Esophagus squamous epithelium (tissue), 4 donors: ENCODE measurements around the gene ERAL1.

ENCODE experiments used
- CTCF ChIP-seq, 6 experiments: fragments of 450-650 bp in 4 of 6; fragments of 200-600 bp in 2 of 6; sonication (generic) in 2 of 6; IDR thresholded peaks; one replicate each; pipeline ENCODE4 v1.5.1; 2016 to 2019; ENCODE audit warnings: antibody characterized with exemption in 6 of 6, mild to moderate bottlenecking in 4 of 6, moderate library complexity in 4 of 6
- POLR2A ChIP-seq, 4 donors: fragments of 450-650 bp; IDR thresholded peaks; one replicate each; pipeline ENCODE4 v1.6.1; 2017; ENCODE audit warnings: antibody characterized with exemption in 4 of 4, mild to moderate bottlenecking in 4 of 4, moderate library complexity in 3 of 4

- TF ChIP-seq CTCF (IDR thresholded peaks at IDR 0.05) = no peak
- no peak for TF ChIP-seq POLR2A (IDR thresholded peaks at IDR 0.05)
These were observed 38.3 kb upstream of the ERAL1 start for GRCh38 chr17:28816540-28816939.
